Body of pancreas (tissue), 4 donors: ENCODE results near the gene CREB3L2.

Source experiments
- POLR2A ChIP-seq, 3 donors: fragments of 450-650 bp; IDR thresholded peaks; one replicate each; pipeline ENCODE4 v1.6.1; 2016; ENCODE audit warnings: antibody characterized with exemption in 3 of 3, mild to moderate bottlenecking in 2 of 3
- TF ChIP-seq, protein P1 (sequence below), 7 experiments: fragments of 450-650 bp in 4 of 7; fragments of 200-600 bp in 3 of 7; sonication (generic) in 3 of 7; IDR thresholded peaks; one replicate each; pipeline ENCODE4 v1.5.1; 2016 to 2019; ENCODE audit warnings: antibody characterized with exemption in 7 of 7

- TF ChIP-seq, protein P1, sequence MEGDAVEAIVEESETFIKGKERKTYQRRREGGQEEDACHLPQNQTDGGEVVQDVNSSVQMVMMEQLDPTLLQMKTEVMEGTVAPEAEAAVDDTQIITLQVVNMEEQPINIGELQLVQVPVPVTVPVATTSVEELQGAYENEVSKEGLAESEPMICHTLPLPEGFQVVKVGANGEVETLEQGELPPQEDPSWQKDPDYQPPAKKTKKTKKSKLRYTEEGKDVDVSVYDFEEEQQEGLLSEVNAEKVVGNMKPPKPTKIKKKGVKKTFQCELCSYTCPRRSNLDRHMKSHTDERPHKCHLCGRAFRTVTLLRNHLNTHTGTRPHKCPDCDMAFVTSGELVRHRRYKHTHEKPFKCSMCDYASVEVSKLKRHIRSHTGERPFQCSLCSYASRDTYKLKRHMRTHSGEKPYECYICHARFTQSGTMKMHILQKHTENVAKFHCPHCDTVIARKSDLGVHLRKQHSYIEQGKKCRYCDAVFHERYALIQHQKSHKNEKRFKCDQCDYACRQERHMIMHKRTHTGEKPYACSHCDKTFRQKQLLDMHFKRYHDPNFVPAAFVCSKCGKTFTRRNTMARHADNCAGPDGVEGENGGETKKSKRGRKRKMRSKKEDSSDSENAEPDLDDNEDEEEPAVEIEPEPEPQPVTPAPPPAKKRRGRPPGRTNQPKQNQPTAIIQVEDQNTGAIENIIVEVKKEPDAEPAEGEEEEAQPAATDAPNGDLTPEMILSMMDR (IDR thresholded peaks at IDR 0.05) = no peak
- TF ChIP-seq POLR2A (IDR thresholded peaks at IDR 0.05) = no peak
Measured at GRCh38 chr7:137923380-137923779, 78.5 kb downstream of the CREB3L2 start.
